Tibial nerve (tissue), 3 donors: Measurements from ENCODE around the gene ZNF747.

Experiments used
- CTCF ChIP-seq, 5 experiments: fragments of 200-600 bp in 3 of 5; fragments of 450-650 bp in 2 of 5; sonication (generic) in 3 of 5; IDR thresholded peaks; one replicate each; pipeline ENCODE4 v1.5.1; 2016 to 2019; ENCODE audit warnings: antibody characterized with exemption in 5 of 5, mild to moderate bottlenecking in 3 of 5, moderate library complexity in 2 of 5
- POLR2A ChIP-seq, 2 donors: fragments of 450-650 bp; IDR thresholded peaks; one replicate each; pipeline ENCODE4 v1.6.1; 2017; ENCODE audit warnings: antibody characterized with exemption in 2 of 2, mild to moderate bottlenecking in 2 of 2, moderate library complexity in 2 of 2

GRCh38 chr16:30503403-30504296 is 31.0 kb downstream of the ZNF747 start:
- TF ChIP-seq POLR2A (IDR thresholded peaks at IDR 0.05) (no peak), CTCF (IDR thresholded peaks at IDR 0.05) (no peak)
